ENCODE results near the gene ARHGAP12. TPM values are rescaled to one million over a fixed set of nuclear protein-coding genes. Genes with fewer than 3 reads are reported as not detected.

ARHGAP12 gene, protein sequence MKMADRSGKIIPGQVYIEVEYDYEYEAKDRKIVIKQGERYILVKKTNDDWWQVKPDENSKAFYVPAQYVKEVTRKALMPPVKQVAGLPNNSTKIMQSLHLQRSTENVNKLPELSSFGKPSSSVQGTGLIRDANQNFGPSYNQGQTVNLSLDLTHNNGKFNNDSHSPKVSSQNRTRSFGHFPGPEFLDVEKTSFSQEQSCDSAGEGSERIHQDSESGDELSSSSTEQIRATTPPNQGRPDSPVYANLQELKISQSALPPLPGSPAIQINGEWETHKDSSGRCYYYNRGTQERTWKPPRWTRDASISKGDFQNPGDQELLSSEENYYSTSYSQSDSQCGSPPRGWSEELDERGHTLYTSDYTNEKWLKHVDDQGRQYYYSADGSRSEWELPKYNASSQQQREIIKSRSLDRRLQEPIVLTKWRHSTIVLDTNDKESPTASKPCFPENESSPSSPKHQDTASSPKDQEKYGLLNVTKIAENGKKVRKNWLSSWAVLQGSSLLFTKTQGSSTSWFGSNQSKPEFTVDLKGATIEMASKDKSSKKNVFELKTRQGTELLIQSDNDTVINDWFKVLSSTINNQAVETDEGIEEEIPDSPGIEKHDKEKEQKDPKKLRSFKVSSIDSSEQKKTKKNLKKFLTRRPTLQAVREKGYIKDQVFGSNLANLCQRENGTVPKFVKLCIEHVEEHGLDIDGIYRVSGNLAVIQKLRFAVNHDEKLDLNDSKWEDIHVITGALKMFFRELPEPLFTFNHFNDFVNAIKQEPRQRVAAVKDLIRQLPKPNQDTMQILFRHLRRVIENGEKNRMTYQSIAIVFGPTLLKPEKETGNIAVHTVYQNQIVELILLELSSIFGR
- 27.8 and 29.8 TPM in 2 replicates for total RNA-seq

DNA sequence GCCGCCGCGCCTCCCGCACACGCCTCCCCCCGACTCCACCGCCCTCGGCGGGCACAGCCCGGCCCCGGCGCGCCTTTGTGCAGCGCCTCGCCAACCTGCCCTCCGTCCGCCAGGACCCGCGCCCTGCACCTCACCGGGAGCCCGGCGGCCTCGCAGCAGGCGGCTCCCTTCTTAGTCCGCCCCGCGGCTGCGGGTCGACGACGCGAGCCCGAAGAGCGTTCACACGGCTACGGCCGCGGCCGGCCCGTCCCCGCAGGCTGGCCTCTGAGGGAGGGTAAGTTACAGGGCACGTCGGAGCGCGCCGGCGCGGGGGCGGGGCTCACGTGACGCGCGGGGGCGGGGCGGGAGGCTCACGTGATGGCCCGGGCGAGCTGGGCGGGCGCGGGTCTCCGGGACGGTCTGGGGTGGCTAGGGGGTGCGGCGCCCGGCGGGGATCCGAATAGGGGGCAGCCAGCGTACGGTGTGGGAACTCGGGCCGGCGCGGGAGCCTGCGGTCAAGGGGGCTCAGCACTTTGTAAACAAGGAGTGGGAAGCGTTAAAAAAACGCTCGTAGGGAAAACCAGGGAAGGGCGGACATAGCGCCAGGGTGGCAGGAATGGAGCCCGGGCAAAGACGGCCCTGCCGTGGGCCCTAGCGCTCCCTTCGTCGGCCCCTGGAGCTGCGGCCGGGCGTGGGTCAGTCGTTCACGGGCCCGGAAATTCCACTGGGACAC, at the start of gene ARHGAP12:
ARHGAP12 (minus strand) TSS at position 283 of the 712 bp plus-strand sequence. CDS start 19,976 bp downstream, outside the sequence.

Other genes with a start within 250 kb of the ARHGAP12 start
- 90.5 and 106 TPM in 2 replicates for gene KIF5B, start 127.6 kb upstream of the ARHGAP12 start, total RNA-seq